ENCODE results near the gene LAMA2.

LAMA2 gene

GRCh38 chr6:128914051-128914450, 31.1 kb downstream of the LAMA2 start:
- no peak for DNase-seq (ENCODE audit: low spot score)

GRCh38 chr6:128918886-128919285, 35.9 kb downstream of the LAMA2 start:
- DNase-seq (ENCODE audit: low spot score) = no peak

- DNase-seq (ENCODE audit: low spot score) = no peak
These were observed 36.7 kb downstream of the LAMA2 start for GRCh38 chr6:128919412-128920180.

- DNase-seq (ENCODE audit: low spot score) = no peak
These were observed 42.8 kb downstream of the LAMA2 start for GRCh38 chr6:128925765-128926164.

GRCh38 chr6:128929869-128930268, 46.9 kb downstream of the LAMA2 start:
- no peak for DNase-seq (ENCODE audit: low spot score)

- DNase-seq (ENCODE audit: low spot score) = no peak
These were observed 47.4 kb downstream of the LAMA2 start for GRCh38 chr6:128930321-128930720.

GRCh38 chr6:128932061-128932460, 49.1 kb downstream of the LAMA2 start:
- no peak for DNase-seq (ENCODE audit: low spot score)

GRCh38 chr6:128950864-128951263, 67.9 kb downstream of the LAMA2 start:
- DNase-seq (ENCODE audit: low spot score) = no peak

GRCh38 chr6:128952902-128953301, 70.0 kb downstream of the LAMA2 start:
- DNase-seq (ENCODE audit: low spot score) = no peak

- no peak for DNase-seq (ENCODE audit: low spot score)
These were observed 71.5 kb downstream of the LAMA2 start for GRCh38 chr6:128954308-128955043.

GRCh38 chr6:128963561-128963960, 80.6 kb downstream of the LAMA2 start:
- no peak for DNase-seq (ENCODE audit: low spot score)

- no peak for DNase-seq (ENCODE audit: low spot score)
These were observed 81.4 kb downstream of the LAMA2 start for GRCh38 chr6:128964233-128964755.

GRCh38 chr6:128964771-128965170, 81.8 kb downstream of the LAMA2 start:
- DNase-seq (ENCODE audit: low spot score) = no peak

- DNase-seq (ENCODE audit: low spot score) = no peak
These were observed 84.0 kb downstream of the LAMA2 start for GRCh38 chr6:128966934-128967333.

GRCh38 chr6:128979071-128979470, 96.1 kb downstream of the LAMA2 start:
- no peak for DNase-seq (ENCODE audit: low spot score)

- DNase-seq (ENCODE audit: low spot score) = no peak
These were observed 98.8 kb downstream of the LAMA2 start for GRCh38 chr6:128981716-128982115.

GRCh38 chr6:128990360-128990759, 107.4 kb downstream of the LAMA2 start:
- no peak for DNase-seq (ENCODE audit: low spot score)

- no peak for DNase-seq (ENCODE audit: low spot score)
These were observed 108.0 kb downstream of the LAMA2 start for GRCh38 chr6:128990915-128991314.

- DNase-seq (ENCODE audit: low spot score) = no peak
These were observed 110.2 kb downstream of the LAMA2 start for GRCh38 chr6:128993166-128993565.

- no peak for DNase-seq (ENCODE audit: low spot score)
These were observed 114.9 kb downstream of the LAMA2 start for GRCh38 chr6:128997880-128998279.

GRCh38 chr6:129006724-129007514, 124.0 kb downstream of the LAMA2 start:
- DNase-seq (ENCODE audit: low spot score) = no peak

- no peak for DNase-seq (ENCODE audit: low spot score)
These were observed 124.9 kb downstream of the LAMA2 start for GRCh38 chr6:129007701-129008373.
